ENCODE results near the gene SSR3. TPM values are rescaled to one million over a fixed set of nuclear protein-coding genes. Genes with fewer than 3 reads are reported as not detected.

Gene SSR3
- 10 to 100 TPM; 53.7 to 73.2 TPM for polyA plus RNA-seq

DNA sequence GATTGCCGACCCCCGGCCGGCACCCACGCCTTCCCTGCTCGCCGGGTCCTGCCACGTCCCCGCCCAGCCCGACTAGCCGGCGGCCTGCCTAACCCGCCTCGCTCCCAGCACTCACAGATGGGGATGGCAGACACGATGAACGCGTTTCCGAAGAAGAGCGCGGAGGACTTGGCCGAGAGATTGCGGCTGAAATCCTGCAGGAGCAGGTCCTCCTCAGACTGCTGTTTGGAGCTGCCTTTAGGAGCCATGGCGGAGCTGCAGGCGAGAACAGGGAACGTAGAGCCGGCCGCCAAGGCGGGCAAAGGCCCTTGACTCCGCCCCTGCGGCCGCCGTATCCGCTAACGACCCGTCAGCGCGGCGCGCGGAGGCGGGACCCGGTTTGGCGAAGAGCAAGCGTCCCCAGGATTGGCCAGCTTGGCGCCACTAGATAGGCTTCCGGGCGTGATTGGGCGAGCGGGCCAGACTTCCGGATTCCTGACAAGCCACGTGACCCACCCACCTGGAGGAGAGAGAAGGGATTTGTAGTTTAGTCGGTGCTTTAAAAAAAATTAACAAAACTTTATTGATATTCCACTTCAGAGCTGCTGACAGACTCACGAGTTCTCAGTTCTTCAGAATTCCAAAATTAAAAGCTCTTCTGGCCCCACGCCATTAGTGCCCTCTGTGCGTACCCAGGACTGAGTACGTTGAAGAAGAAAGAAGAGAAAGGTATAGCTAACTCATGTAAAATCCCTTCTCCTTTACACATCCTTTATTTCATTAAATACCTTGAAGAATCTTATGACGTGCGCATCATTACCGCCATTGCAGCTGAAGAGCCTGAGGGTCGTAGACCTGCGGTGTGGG lies at the start of gene SSR3:
Gene SSR3, minus strand, starts transcription at position 276 of the 846 bp plus-strand sequence. Its CDS starts 28 bp downstream, at position 248.
- WGBS, 2 donors, result 3% methylated on average over 56 to 60 of the region's 60 CpGs
- Histone ChIP-seq H3K4me1 (ENCODE audit: control insufficient read depth in 2 of 2, insufficient read depth in 2 of 2, low read length in 1 of 2) (no peaks in the 10 kb centered on the region), H3K4me3 (ENCODE audit: low read depth in 1 of 2, low read length in 2 of 2) (peak within 1 kb of the TSS; percentile 84), H3K36me3 (ENCODE audit: control insufficient read depth in 2 of 2, insufficient read depth in 2 of 2, low read length in 1 of 2) (no peaks in the 10 kb centered on the region), H3K27ac (ENCODE audit: low read depth in 2 of 2, low read length in 1 of 2) (peak within 1 kb of the TSS; percentile 78 to 89), H3K9me3 (ENCODE audit: control insufficient read depth in 2 of 2, insufficient read depth in 1 of 2, low read depth in 1 of 2, low read length in 1 of 2) (no peaks in the 10 kb centered on the region), H3K27me3 (ENCODE audit: control insufficient read depth in 1 of 2, insufficient read depth in 2 of 2, low read length in 2 of 2) (no peaks in the 10 kb centered on the region)

DNA sequence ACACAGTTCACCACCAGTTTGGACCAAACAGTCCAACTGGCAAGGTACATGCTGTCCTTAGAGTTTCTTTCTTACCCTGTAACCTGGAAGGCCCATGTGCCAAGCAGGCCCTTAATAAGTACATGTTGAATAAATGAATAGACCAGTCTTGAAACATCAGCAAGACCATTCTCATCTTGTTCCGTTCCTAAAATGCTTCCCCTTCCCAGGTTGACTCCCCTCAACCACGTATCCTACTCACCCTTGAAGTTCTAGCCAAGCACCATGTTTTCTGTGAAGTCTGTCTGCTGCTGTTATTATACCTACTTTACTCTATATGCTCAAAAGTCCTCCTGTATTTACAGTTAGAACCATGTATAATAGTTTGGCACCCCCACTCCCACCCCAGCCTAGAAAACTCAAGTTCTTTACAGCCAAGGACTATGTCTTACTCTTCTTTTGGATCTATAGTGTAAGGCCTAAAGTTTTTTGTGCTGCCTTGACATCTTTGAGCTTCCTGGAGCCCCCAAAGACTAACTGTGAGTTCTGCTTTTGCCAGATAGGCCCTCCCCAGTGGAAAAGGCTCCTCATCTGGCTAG lies 49.2 kb upstream of the SSR3 start:
- Histone ChIP-seq H3K4me3 (ENCODE audit: low read depth in 1 of 2, low read length in 2 of 2) (no peak overlapping the region), H3K4me1 (ENCODE audit: control insufficient read depth in 2 of 2, insufficient read depth in 2 of 2, low read length in 1 of 2) (no peaks in the 10 kb centered on the region), H3K36me3 (ENCODE audit: control insufficient read depth in 2 of 2, insufficient read depth in 2 of 2, low read length in 1 of 2) (no peaks in the 10 kb centered on the region), H3K27me3 (ENCODE audit: control insufficient read depth in 1 of 2, insufficient read depth in 2 of 2, low read length in 2 of 2) (peaks cover 0 to 3% of the 10 kb centered on the region in 2 donors), H3K9me3 (ENCODE audit: control insufficient read depth in 2 of 2, insufficient read depth in 1 of 2, low read depth in 1 of 2, low read length in 1 of 2) (no peaks in the 10 kb centered on the region), H3K27ac (ENCODE audit: low read depth in 2 of 2, low read length in 1 of 2) (no peak overlapping the region)
- WGBS, 2 donors, result 98 to 100% methylated on average over 2 of the region's 2 CpGs

DNA sequence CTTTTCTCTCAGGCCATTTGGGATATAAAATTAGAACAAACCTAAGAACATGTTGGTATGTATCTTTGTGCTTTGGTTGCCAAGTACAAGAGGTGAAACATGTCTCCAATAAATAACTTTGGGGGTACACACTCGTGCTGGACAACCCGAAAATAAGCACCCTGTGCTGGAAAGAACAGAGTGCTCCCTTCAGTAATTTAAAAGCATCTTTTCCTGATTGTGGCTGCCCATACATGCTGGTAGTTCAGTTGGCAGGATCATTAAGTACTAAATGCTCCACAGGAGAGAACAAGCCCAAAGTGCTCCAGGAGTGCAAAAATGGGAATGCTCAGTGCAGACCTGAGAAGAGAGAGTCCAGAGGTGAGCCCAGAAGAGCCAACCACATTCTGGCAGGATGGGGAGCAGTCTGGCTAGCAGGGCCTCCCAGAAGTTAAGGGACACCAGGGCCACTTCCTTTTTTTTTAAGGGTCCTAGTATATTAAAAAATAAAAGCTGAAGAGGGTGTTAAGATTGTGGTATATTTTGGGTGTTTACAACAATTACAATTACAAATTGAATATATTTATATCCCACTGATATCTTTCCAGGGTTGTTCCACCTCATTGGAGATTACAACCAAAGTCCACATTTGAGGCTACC lies 48.6 kb upstream of the SSR3 start:
- H3K27me3 ChIP-seq (ENCODE audit: control insufficient read depth in 1 of 2, insufficient read depth in 2 of 2, low read length in 2 of 2), result peaks cover 0 to 2% of the 10 kb centered on the region in 2 donors
- H3K27ac ChIP-seq (ENCODE audit: low read depth in 2 of 2, low read length in 1 of 2), result no peak overlapping the region
- H3K36me3 ChIP-seq (ENCODE audit: control insufficient read depth in 2 of 2, insufficient read depth in 2 of 2, low read length in 1 of 2), result no peaks in the 10 kb centered on the region
- H3K4me3 ChIP-seq (ENCODE audit: low read depth in 1 of 2, low read length in 2 of 2), result no peak overlapping the region
- no peaks in the 10 kb centered on the region for H3K9me3 ChIP-seq (ENCODE audit: control insufficient read depth in 2 of 2, insufficient read depth in 1 of 2, low read depth in 1 of 2, low read length in 1 of 2)
- H3K4me1 ChIP-seq (ENCODE audit: control insufficient read depth in 2 of 2, insufficient read depth in 2 of 2, low read length in 1 of 2), result no peaks in the 10 kb centered on the region
- WGBS, 2 donors, result 69 to 81% methylated on average over 2 of the region's 2 CpGs

DNA sequence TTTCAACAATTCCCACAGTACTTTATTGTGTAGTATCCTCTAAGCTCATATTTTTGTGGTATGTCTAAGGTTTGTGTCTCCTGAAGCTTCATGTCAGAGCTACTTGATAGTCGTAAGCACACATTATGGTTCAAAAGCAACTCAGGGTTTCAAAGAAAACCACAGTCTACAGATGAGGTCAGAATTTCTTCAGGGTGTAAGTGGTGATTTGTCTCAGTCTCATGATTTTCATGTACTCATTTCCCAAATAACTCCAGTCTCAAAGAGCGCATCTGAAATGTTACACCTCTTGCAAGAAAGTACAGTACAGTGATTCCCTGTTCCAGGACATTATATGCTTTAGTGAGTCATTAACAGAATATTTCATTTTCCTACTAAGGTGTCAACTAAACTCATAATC lies 47.5 kb upstream of the SSR3 start:
- Histone ChIP-seq H3K9me3 (ENCODE audit: control insufficient read depth in 2 of 2, insufficient read depth in 1 of 2, low read depth in 1 of 2, low read length in 1 of 2) (no peaks in the 10 kb centered on the region), H3K27me3 (ENCODE audit: control insufficient read depth in 1 of 2, insufficient read depth in 2 of 2, low read length in 2 of 2) (no peaks in the 10 kb centered on the region), H3K36me3 (ENCODE audit: control insufficient read depth in 2 of 2, insufficient read depth in 2 of 2, low read length in 1 of 2) (no peaks in the 10 kb centered on the region), H3K27ac (ENCODE audit: low read depth in 2 of 2, low read length in 1 of 2) (no peak overlapping the region), H3K4me1 (ENCODE audit: control insufficient read depth in 2 of 2, insufficient read depth in 2 of 2, low read length in 1 of 2) (no peaks in the 10 kb centered on the region), H3K4me3 (ENCODE audit: low read depth in 1 of 2, low read length in 2 of 2) (no peak overlapping the region)
- 85 to 86% methylated on average over 2 of the region's 2 CpGs for WGBS, 2 donors

DNA sequence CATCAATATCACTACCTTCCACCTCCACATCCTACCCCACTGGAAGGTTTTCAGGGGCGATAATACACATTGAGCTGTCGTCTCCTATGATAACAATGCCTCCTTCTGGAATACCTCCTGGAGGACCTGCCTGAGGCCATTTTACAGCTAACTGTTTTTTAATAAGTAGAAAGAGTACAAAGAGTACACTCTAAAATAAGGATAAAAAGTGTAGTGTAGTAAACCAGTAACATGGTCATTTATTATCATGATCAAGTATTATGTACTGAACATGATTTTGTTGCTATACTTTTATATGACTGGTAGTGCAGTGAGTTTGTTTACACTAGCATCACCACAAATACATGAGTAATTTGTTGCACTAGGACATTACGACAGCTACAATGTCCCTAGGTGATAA lies 46.6 kb upstream of the SSR3 start:
- Histone ChIP-seq H3K27ac (ENCODE audit: low read depth in 2 of 2, low read length in 1 of 2) (no peak overlapping the region), H3K9me3 (ENCODE audit: control insufficient read depth in 2 of 2, insufficient read depth in 1 of 2, low read depth in 1 of 2, low read length in 1 of 2) (no peaks in the 10 kb centered on the region), H3K4me1 (ENCODE audit: control insufficient read depth in 2 of 2, insufficient read depth in 2 of 2, low read length in 1 of 2) (no peaks in the 10 kb centered on the region), H3K27me3 (ENCODE audit: control insufficient read depth in 1 of 2, insufficient read depth in 2 of 2, low read length in 2 of 2) (no peaks in the 10 kb centered on the region), H3K36me3 (ENCODE audit: control insufficient read depth in 2 of 2, insufficient read depth in 2 of 2, low read length in 1 of 2) (no peaks in the 10 kb centered on the region), H3K4me3 (ENCODE audit: low read depth in 1 of 2, low read length in 2 of 2) (no peak overlapping the region)
- 72 to 78% methylated on average over 3 of the region's 3 CpGs for WGBS, 2 donors

DNA sequence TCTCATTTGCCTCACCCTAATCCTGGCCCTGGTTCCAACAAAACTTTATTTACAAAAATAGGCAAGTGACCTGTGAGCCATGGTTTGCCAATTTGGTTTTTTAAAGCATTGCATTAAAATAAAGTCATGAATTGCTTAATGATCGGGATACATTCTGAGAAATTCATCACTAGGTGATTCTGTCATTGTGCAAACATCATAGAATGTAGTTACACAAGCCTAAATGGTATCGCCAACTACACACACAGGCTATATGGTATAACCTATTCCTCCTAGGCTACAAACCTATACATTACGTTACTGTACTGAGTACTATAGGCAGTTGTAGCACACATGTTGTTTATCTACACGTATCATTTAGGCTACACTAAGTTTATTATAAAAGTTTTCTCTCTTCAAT lies 45.9 kb upstream of the SSR3 start:
- Histone ChIP-seq H3K9me3 (ENCODE audit: control insufficient read depth in 2 of 2, insufficient read depth in 1 of 2, low read depth in 1 of 2, low read length in 1 of 2) (no peaks in the 10 kb centered on the region), H3K4me1 (ENCODE audit: control insufficient read depth in 2 of 2, insufficient read depth in 2 of 2, low read length in 1 of 2) (no peaks in the 10 kb centered on the region), H3K27me3 (ENCODE audit: control insufficient read depth in 1 of 2, insufficient read depth in 2 of 2, low read length in 2 of 2) (no peaks in the 10 kb centered on the region), H3K27ac (ENCODE audit: low read depth in 2 of 2, low read length in 1 of 2) (no peak overlapping the region), H3K36me3 (ENCODE audit: control insufficient read depth in 2 of 2, insufficient read depth in 2 of 2, low read length in 1 of 2) (no peaks in the 10 kb centered on the region), H3K4me3 (ENCODE audit: low read depth in 1 of 2, low read length in 2 of 2) (no peak overlapping the region)
- 93 to 95% methylated on average over 4 of the region's 4 CpGs for WGBS, 2 donors

DNA sequence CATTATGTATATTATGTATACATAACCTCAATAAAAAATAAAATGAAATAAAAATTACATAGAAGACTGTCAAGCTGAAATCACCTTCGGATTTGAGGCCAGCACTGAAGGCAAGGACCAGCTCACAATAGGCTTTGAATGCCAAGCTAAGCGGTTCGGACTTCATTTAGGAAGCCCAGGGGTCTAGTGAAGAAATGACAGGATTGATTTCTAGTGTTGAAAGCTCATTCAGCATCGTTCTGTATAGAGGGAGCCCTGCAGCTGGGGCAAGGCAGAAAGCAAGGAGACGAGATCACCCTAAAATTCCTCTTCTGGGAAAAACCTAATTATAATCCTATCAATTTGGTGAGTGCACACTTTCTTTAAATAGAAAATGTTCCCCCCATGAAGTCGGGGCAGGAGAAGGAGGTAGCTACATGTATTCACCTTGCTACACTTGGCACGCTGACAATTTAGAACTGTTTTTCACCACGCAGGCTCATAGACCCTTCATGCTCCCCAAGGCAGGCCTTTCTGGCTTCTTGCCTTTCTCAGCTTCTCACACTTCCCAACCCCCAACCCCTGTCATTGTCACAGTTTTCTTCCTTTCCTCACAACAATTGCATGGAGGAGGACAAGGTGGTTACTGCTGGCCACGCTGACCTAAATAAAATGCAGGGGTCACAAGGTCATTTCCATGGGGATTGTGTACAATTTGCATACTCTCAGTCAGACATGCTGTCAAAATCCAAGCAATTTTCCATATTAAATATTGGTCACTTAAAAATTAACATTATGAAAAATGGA lies 44.4 kb upstream of the SSR3 start:
- Histone ChIP-seq H3K4me3 (ENCODE audit: low read depth in 1 of 2, low read length in 2 of 2) (no peak overlapping the region), H3K27me3 (ENCODE audit: control insufficient read depth in 1 of 2, insufficient read depth in 2 of 2, low read length in 2 of 2) (no peaks in the 10 kb centered on the region), H3K27ac (ENCODE audit: low read depth in 2 of 2, low read length in 1 of 2) (no peak overlapping the region), H3K4me1 (ENCODE audit: control insufficient read depth in 2 of 2, insufficient read depth in 2 of 2, low read length in 1 of 2) (no peaks in the 10 kb centered on the region), H3K36me3 (ENCODE audit: control insufficient read depth in 2 of 2, insufficient read depth in 2 of 2, low read length in 1 of 2) (no peaks in the 10 kb centered on the region), H3K9me3 (ENCODE audit: control insufficient read depth in 2 of 2, insufficient read depth in 1 of 2, low read depth in 1 of 2, low read length in 1 of 2) (no peaks in the 10 kb centered on the region)
- 81 to 87% methylated on average over 9 of the region's 9 CpGs for WGBS, 2 donors

DNA sequence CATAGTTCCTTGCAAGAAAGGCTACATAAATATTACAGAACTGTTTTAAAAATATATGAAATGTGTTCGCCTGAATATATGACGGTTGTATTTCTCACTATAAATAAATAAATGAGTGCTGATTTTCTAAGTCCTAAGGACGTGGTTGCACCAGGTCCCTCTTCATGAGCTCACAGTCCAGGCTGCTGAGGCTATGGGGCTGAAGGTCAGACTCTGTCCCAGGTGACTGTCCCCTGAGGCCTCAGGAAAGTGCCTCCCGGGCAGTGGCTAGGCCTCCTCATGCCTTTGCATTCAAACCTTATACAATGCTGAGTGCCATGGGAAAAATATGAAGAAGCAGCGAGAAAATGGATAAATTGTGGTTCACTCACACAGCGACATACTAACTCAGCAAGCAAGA lies 43.5 kb upstream of the SSR3 start:
- 88 to 92% methylated on average over 6 of the region's 6 CpGs for WGBS, 2 donors
- Histone ChIP-seq H3K36me3 (ENCODE audit: control insufficient read depth in 2 of 2, insufficient read depth in 2 of 2, low read length in 1 of 2) (no peaks in the 10 kb centered on the region), H3K27me3 (ENCODE audit: control insufficient read depth in 1 of 2, insufficient read depth in 2 of 2, low read length in 2 of 2) (no peaks in the 10 kb centered on the region), H3K9me3 (ENCODE audit: control insufficient read depth in 2 of 2, insufficient read depth in 1 of 2, low read depth in 1 of 2, low read length in 1 of 2) (no peaks in the 10 kb centered on the region), H3K4me3 (ENCODE audit: low read depth in 1 of 2, low read length in 2 of 2) (no peak overlapping the region), H3K4me1 (ENCODE audit: control insufficient read depth in 2 of 2, insufficient read depth in 2 of 2, low read length in 1 of 2) (no peaks in the 10 kb centered on the region), H3K27ac (ENCODE audit: low read depth in 2 of 2, low read length in 1 of 2) (no peak overlapping the region)

DNA sequence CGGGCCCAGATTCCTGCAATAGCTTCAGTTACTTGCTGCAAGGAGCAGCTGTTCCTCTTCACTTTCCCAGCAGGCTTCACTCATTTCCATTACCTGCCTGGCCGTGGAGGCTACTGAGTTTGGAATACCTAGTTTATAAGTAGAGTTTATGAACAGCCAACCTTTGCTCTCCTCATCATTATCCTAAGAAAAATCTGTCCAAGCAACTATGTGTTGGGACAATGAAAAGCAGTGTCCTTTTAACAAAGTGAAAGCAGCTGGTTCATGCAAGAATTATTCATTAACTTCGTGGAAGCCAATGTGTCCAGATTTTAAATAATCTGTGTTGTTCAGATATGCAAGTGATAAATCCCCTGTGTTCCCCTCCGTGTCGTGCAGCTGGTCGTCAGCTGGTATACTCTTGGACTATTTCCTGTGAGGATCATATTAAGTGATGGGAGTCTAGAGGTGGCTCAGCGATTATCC lies 39.3 kb upstream of the SSR3 start:
- Histone ChIP-seq H3K9me3 (ENCODE audit: control insufficient read depth in 2 of 2, insufficient read depth in 1 of 2, low read depth in 1 of 2, low read length in 1 of 2) (no peaks in the 10 kb centered on the region), H3K27ac (ENCODE audit: low read depth in 2 of 2, low read length in 1 of 2) (no peak overlapping the region), H3K4me3 (ENCODE audit: low read depth in 1 of 2, low read length in 2 of 2) (no peak overlapping the region), H3K4me1 (ENCODE audit: control insufficient read depth in 2 of 2, insufficient read depth in 2 of 2, low read length in 1 of 2) (no peaks in the 10 kb centered on the region), H3K27me3 (ENCODE audit: control insufficient read depth in 1 of 2, insufficient read depth in 2 of 2, low read length in 2 of 2) (no peaks in the 10 kb centered on the region), H3K36me3 (ENCODE audit: control insufficient read depth in 2 of 2, insufficient read depth in 2 of 2, low read length in 1 of 2) (no peaks in the 10 kb centered on the region)
- 35 to 51% methylated on average over 7 of the region's 7 CpGs for WGBS, 2 donors
